Measurements from ENCODE around the gene TSPOAP1. TPM values are rescaled to one million over a fixed set of nuclear protein-coding genes. Genes with fewer than 3 reads are reported as not detected.
A peak's percentile ranks its signal among the peaks of the same experiment; 100 is the strongest.

The TSPOAP1 gene
- total RNA-seq, 1 donor from 2014 or later = 0.79 TPM

- Histone ChIP-seq H3K79me2 (ENCODE audit: insufficient read depth, low read length) (no peaks in the 10 kb centered on the region), H3K27ac (ENCODE audit: low read depth, low read length) (no peak overlapping the region), H3K36me3 (ENCODE audit: insufficient read depth, low read length) (no peaks in the 10 kb centered on the region), H3K9ac (ENCODE audit: low read length) (no peak overlapping the region), H3K9me3 (ENCODE audit: insufficient read depth, low read depth, low read length) (no peaks in the 10 kb centered on the region), H3K27me3 (ENCODE audit: insufficient read depth, low read length) (peaks cover 18% of the 10 kb centered on the region), H2AFZ (ENCODE audit: low read depth, low read length) (no peak overlapping the region), H4K20me1 (ENCODE audit: insufficient read depth, low read length) (no peaks in the 10 kb centered on the region), H3K4me3 (ENCODE audit: insufficient read depth, low read depth, low read length) (no peak overlapping the region), H3K4me2 (ENCODE audit: low read length) (no peak overlapping the region), H3K4me1 (ENCODE audit: insufficient read depth, low read length) (peaks cover 18% of the 10 kb centered on the region)
- H3K4me1 Mint-ChIP-seq (ENCODE audit: low read depth, unreplicated experiment) = peaks cover 3% of the 10 kb centered on the region
- no peak overlapping the region for H3K27ac Mint-ChIP-seq (ENCODE audit: unreplicated experiment)
- FAIRE-seq = no peak
- no peaks in the 10 kb centered on the region for H3K36me3 Mint-ChIP-seq (ENCODE audit: low read depth, unreplicated experiment)
- no peaks in the 10 kb centered on the region for H3K9me3 Mint-ChIP-seq (ENCODE audit: unreplicated experiment)
- DNase-seq (ENCODE audit: low read depth) = no peak
- TF ChIP-seq EZH2 (IDR thresholded peaks at IDR 0.05; ENCODE audit: insufficient read depth, low read length) = no peak
- no peak for TF ChIP-seq CTCF (IDR thresholded peaks at IDR 0.05; ENCODE audit: insufficient read depth, low read depth, low read length)
- peaks cover 39% of the 10 kb centered on the region for H3K27me3 Mint-ChIP-seq (ENCODE audit: low read depth, unreplicated experiment)
- H3K4me3 Mint-ChIP-seq (ENCODE audit: unreplicated experiment) = no peak overlapping the region
Observed at GRCh38 chr17:58326609-58327362, 1.8 kb downstream of the TSPOAP1 start.

- Histone ChIP-seq H3K4me1 (ENCODE audit: insufficient read depth, low read length) (peaks cover 18% of the 10 kb centered on the region), H3K9ac (ENCODE audit: low read length) (no peak overlapping the region), H3K4me3 (ENCODE audit: insufficient read depth, low read depth, low read length) (no peak overlapping the region), H3K79me2 (ENCODE audit: insufficient read depth, low read length) (no peaks in the 10 kb centered on the region), H3K9me3 (ENCODE audit: insufficient read depth, low read depth, low read length) (no peaks in the 10 kb centered on the region), H3K36me3 (ENCODE audit: insufficient read depth, low read length) (no peaks in the 10 kb centered on the region), H3K27me3 (ENCODE audit: insufficient read depth, low read length) (peaks cover 18% of the 10 kb centered on the region), H4K20me1 (ENCODE audit: insufficient read depth, low read length) (no peaks in the 10 kb centered on the region), H2AFZ (ENCODE audit: low read depth, low read length) (no peak overlapping the region), H3K4me2 (ENCODE audit: low read length) (no peak overlapping the region), H3K27ac (ENCODE audit: low read depth, low read length) (no peak overlapping the region)
- H3K4me1 Mint-ChIP-seq (ENCODE audit: low read depth, unreplicated experiment) = peaks cover 3% of the 10 kb centered on the region
- peaks cover 3% of the 10 kb centered on the region for H3K36me3 Mint-ChIP-seq (ENCODE audit: low read depth, unreplicated experiment)
- H3K27ac Mint-ChIP-seq (ENCODE audit: unreplicated experiment) = no peak overlapping the region
- peaks cover 46% of the 10 kb centered on the region for H3K27me3 Mint-ChIP-seq (ENCODE audit: low read depth, unreplicated experiment)
- FAIRE-seq (no peak), DNase-seq (ENCODE audit: low read depth) (no peak)
- H3K9me3 Mint-ChIP-seq (ENCODE audit: unreplicated experiment) = no peaks in the 10 kb centered on the region
- TF ChIP-seq CTCF (IDR thresholded peaks at IDR 0.05; ENCODE audit: insufficient read depth, low read depth, low read length) (no peak), EZH2 (IDR thresholded peaks at IDR 0.05; ENCODE audit: insufficient read depth, low read length) (no peak)
- H3K4me3 Mint-ChIP-seq (ENCODE audit: unreplicated experiment) = peak overlapping the region; percentile 60
Observed at GRCh38 chr17:58325976-58326468, 2.6 kb downstream of the TSPOAP1 start.

- Mint-ChIP-seq H3K9me3 (ENCODE audit: unreplicated experiment) (no peaks in the 10 kb centered on the region), H3K27ac (ENCODE audit: unreplicated experiment) (no peak overlapping the region), H3K36me3 (ENCODE audit: low read depth, unreplicated experiment) (peaks cover 3% of the 10 kb centered on the region), H3K4me3 (ENCODE audit: unreplicated experiment) (peak overlapping the region; percentile 34), H3K27me3 (ENCODE audit: low read depth, unreplicated experiment) (peaks cover 50% of the 10 kb centered on the region), H3K4me1 (ENCODE audit: low read depth, unreplicated experiment) (peaks cover 3% of the 10 kb centered on the region)
- H3K36me3 ChIP-seq (ENCODE audit: insufficient read depth, low read length) = no peaks in the 10 kb centered on the region
- no peak overlapping the region for H3K9ac ChIP-seq (ENCODE audit: low read length)
- TF ChIP-seq CTCF (IDR thresholded peaks at IDR 0.05; ENCODE audit: insufficient read depth, low read depth, low read length) (no peak), EZH2 (IDR thresholded peaks at IDR 0.05; ENCODE audit: insufficient read depth, low read length) (no peak)
- peaks cover 18% of the 10 kb centered on the region for H3K27me3 ChIP-seq (ENCODE audit: insufficient read depth, low read length)
- H3K9me3 ChIP-seq (ENCODE audit: insufficient read depth, low read depth, low read length) = no peaks in the 10 kb centered on the region
- H4K20me1 ChIP-seq (ENCODE audit: insufficient read depth, low read length) = no peaks in the 10 kb centered on the region
- H3K4me1 ChIP-seq (ENCODE audit: insufficient read depth, low read length) = peaks cover 18% of the 10 kb centered on the region
- no peak for FAIRE-seq
- H3K79me2 ChIP-seq (ENCODE audit: insufficient read depth, low read length) = no peaks in the 10 kb centered on the region
- no peak overlapping the region for H3K4me3 ChIP-seq (ENCODE audit: insufficient read depth, low read depth, low read length)
- DNase-seq (ENCODE audit: low read depth) = no peak
- no peak overlapping the region for H3K27ac ChIP-seq (ENCODE audit: low read depth, low read length)
- H2AFZ ChIP-seq (ENCODE audit: low read depth, low read length) = no peak overlapping the region
- H3K4me2 ChIP-seq (ENCODE audit: low read length) = no peak overlapping the region
Observed at GRCh38 chr17:58325289-58325726, 3.3 kb downstream of the TSPOAP1 start.
